Hematopoietic multipotent progenitor cell treated with erythropoietin and hydrocortisone succinate and interleukin-3 and kit ligand, for 6 days (in vitro differentiated cells): ENCODE data around the gene SPANXB1.
"Not testable (repeated sequence)": the region's sequence is repeated elsewhere in the genome, so short reads cannot be mapped to it uniquely, and the experiment has no call there.

ENCODE experiments used
- DNase-seq: peaks from one replicate; pipeline ENCODE4 v3.0.0-alpha.2; 2015

SPANXB1 gene

GRCh38 chrX:141002568-141002967 is at the start of gene SPANXB1:
Gene SPANXB1 (plus strand): TSS chrX:141002594. CDS start chrX:141002694, 100 bp downstream.
- not testable (repeated sequence) for DNase-seq

DNA sequence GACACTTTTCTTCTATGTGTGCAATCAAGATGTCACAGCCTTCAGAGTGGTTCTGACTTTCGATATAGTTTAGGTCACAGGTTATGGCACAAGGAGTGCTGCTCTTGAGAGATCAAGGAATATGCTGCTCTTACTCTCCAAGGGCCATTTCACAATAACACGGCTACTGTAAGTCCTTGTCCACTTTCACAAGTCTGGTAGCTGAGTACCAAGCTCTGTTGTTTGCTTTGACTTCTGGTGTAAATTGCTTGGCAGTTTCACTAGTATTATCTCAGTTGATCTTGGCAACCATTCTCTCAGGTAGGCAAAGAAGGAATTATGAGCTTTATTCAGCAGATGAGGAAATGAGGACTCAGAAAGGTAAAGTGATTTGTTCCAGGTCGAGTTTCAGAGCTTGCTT is 35.4 kb upstream of the SPANXB1 start:
- no peak for DNase-seq

DNA sequence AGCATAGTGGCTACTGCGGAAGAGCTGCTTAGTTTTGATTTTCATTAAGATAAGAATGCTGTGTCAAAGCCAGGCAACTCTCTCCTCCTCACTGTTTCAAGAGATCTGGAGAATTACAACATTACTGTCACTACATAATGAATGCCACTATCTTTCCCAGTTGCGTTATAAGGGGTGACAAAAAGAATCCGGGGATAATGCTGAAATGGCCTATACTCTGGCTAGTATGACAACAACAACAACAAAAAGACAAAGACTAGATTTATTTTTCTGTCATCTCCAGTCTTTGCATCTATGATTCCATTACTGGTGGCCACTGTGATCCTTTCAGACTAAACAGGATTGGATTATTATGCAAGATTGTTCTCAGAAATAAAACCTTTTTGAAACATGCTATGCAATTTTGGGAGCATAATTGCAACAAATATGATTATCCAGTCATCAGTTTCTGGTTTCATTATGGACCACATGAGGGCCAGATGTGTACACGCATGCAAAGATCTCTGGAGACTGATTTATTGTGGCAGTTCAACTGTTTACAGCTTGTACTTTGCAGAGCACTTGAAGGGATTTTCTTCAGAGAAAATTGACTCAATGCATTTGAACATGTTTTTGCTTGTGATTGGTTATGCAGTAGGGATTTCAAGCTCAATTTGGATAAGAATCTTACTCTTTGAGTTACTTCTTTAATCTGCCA is 31.1 kb upstream of the SPANXB1 start:
- DNase-seq: no peak

DNA sequence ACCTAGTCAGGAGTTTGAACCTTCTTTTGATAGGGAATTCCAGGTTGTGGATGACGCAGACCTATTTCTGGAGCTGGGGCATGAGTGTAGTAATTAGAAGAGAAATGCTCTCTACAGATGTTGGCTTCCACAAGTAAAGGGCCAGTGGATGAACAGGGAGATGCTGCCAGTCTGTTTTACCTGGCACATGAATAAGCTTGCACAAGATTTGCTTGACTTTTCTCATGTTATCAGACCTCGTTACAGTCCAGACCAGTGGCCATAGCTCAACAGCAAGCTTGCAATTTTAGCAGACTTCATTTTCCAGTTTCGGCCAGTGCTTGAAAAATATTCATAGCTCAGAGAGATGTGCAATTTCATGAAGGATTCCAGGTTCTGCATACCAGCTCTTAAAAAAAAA is 26.9 kb upstream of the SPANXB1 start:
- no peak for DNase-seq

DNA sequence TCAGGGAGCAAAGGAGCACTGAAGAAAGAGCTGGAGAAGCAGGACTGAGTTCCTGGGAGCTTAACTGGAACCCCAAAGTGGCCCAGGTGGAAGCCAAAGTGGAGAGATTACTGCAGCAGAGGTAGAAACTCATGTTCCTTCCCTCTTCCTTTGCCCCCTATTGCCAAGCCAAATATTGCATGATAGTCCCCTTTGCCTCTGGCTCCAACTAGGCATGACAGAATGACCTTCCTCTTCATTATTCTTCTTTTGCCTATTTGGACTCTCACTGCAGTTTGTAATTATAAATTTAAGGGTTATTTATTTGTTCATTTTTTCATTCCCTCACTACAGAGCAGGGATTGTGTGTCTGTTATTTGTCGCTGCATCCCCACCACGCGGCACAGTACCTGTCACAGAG is 22.1 kb upstream of the SPANXB1 start:
- DNase-seq: no peak

DNA sequence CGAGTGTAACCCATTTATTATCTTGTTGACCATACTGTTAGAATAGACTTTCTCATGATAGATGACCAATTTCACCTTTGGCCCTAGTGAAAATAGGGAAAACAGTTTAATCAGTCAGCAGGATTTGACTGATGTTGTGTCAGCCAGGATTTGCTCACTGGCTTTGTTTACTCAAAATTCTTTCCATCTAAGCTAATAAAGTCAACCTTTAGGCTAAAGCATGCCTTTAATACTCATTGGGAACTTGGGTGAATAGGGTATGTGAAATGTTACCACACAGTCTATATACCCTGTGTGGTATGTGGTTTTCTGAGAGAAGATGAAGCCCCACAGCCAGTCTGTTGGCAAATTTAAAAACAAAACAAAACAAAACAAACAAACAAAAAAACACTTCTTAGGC is 18.7 kb upstream of the SPANXB1 start:
- no peak for DNase-seq

GRCh38 chrX:141005243-141005642 is 2.8 kb downstream of the SPANXB1 start:
- not testable (repeated sequence) for DNase-seq

- DNase-seq: not testable (repeated sequence)
These were observed 41.9 kb downstream of the SPANXB1 start for GRCh38 chrX:141044246-141044645.

DNA sequence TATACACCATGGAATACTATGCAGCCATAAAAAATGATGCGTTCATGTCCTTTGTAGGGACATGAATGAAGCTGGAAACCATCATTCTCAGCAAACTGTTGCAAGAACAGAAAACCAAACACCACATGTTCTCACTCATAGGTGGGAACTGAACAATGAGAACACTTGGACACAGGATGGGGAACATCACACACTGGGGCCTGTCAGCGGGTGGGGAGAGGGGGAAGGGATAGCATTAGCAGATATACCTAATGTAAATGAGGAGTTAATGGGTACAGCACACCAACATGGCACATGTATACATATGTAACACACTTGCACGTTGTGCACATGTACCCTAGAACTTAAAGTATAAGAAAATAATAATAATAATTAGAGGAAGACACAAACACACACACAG is 47.5 kb downstream of the SPANXB1 start:
- DNase-seq: not testable (repeated sequence)

DNA sequence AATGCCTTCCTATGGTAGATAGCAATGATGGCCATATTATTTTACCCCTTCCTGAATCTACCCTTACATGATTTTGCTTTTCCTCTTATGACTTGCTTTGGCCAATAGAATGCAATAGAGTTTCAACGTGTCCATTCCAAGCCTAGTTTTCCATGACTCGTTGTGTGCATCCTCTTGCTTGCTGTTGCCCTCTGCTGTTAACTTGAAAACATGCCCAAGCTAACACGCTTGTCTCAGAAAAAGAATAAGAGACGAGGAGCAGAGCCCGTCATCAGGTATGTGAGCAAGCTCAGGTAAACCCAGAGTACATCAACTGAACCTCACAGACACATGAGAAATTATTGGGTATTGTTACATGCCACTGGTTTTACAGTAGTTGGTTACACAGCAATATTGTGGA is 49.7 kb downstream of the SPANXB1 start:
- not testable (repeated sequence) for DNase-seq
